GM19438 (cell line): Measurements from ENCODE around the gene USH2A.

Source experiments
- ATAC-seq: cut with Tn5 transposase; IDR thresholded peaks from one replicate; pipeline ENCODE4 v1.9.1; 2021; ENCODE audit warnings: low read depth; ENCODE audit not compliant: unreplicated experiment

USH2A gene

DNA sequence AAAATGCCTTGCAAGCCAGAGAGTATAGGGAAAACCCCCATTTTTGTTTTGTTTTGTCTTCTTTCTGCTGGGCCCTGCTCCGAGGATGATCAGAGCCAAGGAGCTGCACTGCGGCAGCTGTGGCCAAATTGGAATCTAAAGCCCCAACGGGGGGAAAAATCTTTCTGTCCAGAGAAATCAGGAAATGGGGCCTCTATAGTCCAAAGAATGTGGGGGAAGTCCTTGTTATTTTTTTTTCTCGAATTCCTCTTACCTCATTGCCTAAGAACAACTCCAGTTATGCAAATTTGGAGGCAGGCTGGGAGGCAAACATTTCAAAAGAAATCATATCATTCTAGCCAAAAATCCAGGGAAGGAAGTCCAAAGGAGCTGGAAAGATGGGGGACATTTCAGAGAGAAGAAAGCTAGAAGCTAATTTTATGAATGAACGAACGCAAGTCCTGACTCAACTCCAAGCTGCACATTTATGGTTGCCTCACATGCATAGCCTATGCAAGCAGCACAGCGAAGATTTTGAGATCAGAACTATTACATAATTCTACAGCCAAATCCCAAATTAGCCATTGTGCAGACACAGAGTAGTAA is 592.9 kb downstream of the USH2A start:
- ATAC-seq, result no peak

DNA sequence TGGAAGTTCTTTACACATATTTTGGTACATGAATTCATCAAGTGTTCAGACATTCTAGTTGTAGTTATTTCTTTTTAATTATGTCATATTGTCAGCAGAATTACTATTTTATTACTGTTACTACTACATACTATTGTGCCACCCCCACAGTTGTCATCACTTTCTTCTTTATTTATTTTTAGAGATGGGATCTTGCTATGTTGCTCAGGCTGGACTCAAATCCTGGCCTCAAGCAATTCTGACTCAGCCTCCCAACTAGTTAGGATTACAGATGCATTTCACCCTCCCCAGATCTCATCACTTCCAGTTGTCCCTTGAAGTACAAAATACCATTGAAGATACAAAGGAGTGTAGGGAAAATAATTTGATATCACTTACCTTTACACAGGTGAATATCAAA is 598.2 kb downstream of the USH2A start:
- no peak for ATAC-seq

DNA sequence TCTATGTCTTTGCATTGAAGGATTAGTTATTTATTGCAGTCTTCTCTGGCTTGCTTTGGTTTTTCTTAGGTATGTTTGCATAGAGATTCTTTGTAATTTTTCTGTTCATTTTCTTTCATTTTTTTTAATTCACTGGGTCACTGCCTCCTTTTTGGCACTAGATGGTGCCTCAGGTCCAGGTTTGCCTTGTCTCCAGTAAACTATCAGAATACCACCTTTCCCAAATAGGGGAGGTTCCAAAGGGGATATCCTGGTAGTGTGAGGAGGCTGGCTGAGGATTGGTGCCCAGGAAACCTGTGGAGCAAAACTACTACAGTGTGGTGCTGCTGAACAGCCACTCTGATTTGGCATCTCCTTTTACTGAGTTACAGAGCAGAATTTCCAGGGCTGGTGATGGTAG is 599.0 kb downstream of the USH2A start:
- ATAC-seq, result no peak

DNA sequence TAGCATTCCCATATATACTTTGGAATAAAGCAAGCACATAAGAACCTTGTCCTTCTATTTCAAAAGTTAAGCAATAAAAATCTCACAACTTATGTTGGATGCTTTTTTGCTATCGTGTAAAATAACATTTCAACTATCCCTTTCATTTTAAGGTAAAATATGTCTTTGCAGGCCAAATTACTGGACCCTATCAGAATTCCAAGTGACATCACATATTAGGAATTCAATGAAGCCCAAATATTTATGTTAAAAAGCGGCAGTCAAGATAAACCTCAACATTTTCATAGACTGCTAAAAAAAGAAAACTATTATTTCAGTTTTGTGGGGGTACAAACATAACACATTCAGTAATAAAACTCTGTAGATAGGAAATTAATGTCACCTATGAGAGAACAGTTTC is 604.1 kb downstream of the USH2A start:
- no peak for ATAC-seq

DNA sequence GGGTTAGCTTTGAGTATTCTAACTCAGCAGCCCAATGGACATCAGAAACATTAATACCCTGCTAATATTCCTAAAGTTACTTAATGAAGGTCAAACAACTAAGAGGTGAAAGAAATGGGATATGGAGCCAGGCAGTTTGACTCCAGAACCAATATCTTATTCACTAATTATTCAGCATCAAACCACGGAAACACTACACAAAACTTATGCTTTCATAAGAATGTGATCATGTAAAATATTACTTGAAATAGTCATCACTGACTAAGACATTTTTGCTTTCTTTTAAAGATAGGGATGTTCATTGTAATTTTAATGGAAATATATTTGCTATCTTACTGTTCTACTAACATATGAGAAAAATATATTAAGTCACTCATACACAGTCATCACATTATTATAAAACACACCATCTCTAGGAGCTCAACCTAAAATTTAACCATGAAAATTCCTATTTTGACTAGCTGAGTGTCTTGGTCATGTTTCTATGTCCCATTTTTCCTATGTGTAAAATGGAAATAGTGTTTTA is 615.3 kb downstream of the USH2A start:
- ATAC-seq, result no peak

DNA sequence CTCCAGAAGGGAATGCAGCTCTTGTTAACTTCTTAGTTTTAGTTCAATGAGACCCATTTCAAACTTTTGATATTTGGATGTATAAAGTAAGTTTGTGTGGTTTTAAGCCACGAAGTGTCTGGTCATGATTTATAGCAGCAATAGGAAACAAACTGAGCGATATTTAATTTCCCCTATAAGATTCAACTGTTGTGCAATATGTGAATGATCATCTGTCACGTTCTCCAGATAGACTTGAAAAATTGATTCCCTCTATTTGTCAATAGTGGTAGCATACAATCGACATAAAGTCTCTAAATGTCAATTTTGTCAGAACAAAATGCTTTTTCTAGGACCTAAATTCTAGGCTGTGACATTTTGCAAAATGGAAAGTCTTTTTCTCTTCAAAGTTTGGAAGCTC is 616.0 kb downstream of the USH2A start:
- ATAC-seq, result no peak

DNA sequence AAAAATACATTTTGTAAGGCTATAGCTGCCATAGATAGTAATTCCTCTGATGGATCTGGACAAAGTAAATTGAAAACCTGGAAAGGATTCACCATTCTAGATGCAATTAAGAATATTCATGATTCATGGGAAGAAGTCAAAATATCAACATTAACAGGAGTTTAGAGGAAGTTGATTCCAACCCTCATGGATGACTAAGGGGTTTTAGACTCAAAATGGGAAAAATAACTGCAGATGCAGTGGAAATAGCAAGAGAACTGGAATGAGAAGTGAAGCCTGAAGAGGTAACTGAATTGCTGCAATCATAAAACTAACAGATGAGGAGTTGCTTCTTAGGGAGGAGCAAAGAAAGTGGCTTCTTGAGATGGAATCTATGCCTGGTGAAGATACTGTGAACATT is 625.4 kb downstream of the USH2A start:
- no peak for ATAC-seq

DNA sequence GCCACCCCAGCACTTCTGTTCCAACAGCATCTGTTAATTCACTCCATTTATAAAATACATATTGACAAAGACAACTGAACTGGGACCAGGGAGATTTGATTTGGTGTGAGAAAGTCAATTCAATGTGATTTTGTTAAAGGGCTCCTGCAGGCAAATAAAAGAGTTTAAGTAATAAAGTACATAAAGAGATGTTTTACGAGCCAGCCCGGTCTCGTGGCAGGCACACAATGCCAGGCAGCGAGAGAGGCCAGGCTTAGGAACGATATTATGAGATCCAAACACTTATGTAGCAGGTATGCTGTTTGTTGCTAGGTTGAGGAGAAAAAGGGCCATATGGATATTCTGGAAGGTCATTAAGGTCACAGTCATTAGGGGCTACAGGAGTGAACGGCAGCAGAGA is 629.1 kb downstream of the USH2A start:
- ATAC-seq, result no peak

DNA sequence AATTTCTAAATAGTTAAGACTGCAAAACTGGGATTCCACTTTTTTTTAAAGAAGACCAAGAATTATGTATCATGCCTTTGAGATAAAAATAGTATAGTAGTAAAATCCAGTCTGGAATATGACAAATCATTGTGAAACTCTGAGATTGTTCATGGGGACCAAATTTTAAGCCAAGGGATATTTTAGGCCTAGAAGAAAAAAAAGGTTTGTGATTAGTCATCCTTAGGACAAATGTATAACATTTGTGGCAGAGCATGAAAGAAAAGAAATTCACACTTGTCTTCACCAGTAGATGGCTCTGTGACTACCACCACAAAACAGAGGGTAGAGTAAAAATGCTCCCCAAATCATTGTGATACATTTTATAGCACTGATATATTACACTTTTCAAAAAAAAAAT is 630.1 kb downstream of the USH2A start:
- ATAC-seq, result no peak

DNA sequence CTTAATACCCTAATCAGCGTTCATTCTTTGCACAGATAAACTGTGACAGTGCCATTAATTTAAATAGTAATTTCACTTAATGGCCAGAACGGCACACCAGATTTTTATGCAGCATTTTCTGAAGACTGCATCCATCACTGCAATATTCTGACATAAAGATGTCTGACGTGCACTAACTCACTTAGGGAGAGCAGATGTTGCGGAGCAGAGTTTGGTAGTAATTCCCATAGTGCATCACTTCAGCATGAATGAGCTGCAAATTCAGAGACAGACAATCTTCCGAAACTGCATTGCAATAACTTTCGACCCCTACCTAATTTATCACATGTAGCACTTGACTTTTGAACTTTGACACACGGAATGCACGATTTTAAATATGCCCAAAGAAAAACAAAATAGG is 630.8 kb downstream of the USH2A start:
- ATAC-seq, result no peak

DNA sequence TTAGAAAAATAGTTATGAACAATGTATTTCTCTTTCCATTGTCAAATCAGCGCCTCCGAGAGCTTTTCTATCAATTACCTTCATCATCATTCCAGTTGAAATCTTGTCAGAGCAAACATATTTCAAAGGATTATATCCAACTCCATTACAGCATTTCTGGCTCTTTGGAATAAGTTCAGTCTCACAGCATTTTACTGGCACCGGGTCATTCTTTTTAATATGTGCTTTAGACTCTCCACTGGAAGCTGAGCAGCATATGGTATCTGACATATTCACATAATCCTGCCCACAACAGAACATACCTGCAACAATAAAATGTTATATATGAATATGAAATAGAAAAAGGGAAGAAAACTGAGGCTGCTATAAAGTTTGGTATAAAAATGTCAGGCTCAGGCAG is 633.3 kb downstream of the USH2A start:
- no peak for ATAC-seq

DNA sequence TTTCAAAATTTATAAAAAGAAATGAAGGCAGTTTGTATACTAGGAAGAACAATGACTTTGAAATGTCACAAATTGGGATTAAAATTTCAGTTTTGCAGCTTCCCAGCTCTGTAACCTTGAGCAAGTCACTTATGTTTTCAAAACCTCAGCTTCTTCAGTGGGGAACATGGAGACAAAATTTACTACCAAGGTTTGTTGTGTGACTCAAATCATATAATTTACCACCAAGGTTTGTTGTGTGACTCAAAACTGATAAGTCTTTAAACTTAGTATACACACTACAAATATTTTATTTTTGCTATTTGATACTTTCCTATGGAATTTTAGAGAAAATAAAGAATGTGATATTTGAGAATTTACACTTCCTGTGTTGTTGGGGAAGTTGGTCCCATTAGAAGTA is 636.3 kb downstream of the USH2A start:
- no peak for ATAC-seq

DNA sequence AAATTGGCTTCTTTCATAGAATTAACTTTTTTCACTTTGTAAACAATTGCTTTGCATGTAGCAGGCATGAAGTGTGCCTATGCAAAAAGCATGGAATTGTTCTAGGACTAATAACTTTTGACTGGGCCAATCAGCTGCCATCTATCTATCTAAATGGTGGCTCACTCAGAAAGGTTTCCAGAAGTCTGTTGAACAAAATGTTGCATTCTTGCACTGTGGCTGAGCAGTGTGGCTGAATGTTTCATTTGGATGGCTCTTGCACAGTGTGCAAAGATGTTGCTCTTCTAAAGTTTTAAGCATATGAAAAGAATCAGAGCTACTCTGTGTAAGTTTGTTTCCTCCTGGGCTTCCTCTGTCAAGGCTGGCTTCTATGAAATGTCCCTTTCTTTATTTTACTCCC is 642.6 kb downstream of the USH2A start:
- no peak for ATAC-seq

DNA sequence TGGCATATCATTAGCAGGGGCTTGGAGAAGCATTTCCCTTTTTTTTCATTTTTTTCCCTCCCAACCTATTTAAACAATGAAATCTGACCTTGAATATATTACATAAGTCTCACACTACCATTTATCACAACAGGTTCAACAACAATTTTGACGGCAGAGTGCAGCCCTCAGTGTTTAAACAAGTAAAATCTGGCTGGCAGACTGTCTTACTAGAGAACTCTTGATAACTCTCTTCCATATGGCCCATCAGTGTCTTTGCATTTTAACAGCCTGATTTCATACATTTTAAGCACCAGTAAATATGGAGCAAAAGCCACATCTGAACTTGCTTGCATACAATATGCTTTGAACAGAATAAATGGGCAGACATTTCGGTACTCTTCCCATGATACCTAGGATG is 643.1 kb downstream of the USH2A start:
- ATAC-seq, result no peak

DNA sequence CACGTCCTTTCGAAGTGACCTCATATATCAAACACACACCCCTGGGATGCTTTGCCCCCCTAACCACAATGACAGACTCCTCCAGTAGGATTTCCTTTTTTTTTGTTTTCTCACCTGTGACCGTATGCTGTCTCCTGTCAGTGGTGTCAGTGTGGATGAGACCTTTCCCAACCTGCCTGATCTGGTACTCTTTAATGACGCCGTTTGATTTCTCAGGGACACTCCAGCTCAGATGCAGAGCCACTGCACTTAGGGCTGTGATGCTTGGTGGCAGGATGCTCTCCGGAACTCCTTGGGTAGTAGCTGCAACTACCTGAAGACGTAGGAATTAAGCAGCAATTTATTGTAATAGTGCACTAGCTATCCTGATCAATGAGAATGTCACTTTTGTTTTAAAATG is 643.5 kb downstream of the USH2A start:
- no peak for ATAC-seq

DNA sequence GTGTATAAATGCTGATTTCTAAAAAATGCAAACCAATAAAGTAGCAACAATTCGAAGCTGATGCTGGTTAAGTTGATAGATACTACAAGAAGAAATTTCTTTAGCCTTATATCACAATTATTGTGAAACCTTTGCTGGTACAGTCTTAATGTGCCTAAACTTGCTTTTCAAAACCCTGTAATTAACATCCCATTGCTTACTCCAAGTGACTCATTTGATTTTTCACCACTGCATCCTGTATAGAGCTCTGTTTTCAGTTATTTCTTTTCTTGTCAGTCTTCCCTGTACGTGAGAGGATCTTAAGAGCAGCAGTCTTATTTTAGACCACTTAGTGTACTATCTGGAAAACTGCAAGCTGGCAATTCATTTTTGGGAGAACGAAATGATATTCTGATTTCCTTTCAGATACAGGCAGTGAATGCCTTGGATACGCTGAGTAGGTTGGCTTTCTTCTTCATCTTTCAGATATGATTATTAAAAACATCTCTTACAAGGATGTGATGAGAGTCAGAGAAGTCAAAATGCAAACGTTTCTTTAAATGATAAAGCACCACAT is 645.8 kb downstream of the USH2A start:
- ATAC-seq, result no peak

DNA sequence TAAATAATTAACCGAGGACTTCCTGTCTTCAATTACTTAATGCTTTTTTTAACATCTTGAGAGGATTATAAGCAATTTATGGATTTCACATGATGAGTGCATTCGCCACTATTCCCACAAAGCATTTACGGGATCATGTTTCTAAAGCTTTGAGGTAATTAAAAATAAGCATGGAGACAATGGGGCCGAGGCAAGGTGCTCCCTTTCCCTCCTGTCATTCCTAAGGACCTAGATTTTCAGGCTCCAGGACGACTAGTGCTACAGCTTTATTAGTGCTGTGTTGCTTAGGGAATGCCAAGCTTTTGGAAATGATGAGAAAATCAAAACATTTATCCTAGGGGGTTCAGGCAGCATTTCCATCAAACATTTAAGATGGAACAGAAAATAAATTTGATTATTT is 646.9 kb downstream of the USH2A start:
- no peak for ATAC-seq

DNA sequence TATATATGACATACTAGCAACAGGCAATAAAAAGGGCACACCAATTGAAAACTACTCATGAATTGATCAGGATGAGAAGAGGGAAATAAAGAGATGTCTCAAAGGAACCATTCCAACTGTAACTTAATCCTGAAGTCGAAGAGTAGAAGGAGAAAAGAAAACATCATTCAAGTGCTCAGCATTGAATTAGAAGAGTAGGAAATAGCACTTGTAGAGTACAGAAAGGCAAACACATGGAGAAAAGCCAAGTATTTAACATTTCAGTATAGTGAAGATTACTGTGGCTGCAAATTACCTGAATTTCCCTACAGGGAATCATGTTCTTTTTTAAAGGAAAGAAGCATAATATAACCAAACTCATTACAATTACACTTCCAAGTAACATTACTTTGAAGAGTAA is 651.1 kb downstream of the USH2A start:
- no peak for ATAC-seq

DNA sequence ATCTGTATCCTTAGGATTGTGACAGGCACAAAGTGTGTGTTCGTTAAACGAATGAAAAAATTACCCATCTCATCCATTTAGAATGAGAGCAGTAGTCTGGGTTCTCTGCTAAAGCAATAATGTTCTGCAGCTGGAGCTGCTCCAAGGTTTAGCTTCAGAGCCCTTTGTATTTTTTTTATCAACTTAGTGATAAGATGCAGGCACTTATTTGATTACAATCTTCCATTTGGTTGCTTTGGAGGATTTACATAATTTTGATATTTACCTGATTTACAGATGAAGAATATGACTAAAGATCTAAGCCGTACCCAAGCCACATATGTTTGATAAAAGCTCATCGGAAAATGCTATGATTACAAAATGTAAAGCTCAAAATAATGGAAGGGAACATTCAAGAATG is 654.9 kb downstream of the USH2A start:
- no peak for ATAC-seq

DNA sequence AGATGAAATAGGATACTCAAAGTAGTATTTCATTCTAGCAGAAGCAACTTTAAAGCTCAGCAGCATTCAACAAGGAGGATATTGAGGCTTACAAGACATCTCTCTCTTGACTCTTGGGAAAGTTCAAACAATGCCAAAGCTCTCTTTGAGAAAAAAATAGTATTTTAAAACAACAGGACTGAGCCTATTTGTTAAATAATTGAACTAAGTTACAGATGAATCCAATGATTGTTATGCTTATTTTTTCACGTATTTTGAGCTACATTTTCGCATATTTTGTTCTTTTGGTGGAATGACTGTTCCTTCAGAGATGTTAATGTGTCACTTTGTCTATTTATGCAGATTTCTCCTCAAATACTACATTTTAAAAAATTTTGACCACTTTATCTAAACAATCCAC is 655.5 kb downstream of the USH2A start:
- no peak for ATAC-seq

DNA sequence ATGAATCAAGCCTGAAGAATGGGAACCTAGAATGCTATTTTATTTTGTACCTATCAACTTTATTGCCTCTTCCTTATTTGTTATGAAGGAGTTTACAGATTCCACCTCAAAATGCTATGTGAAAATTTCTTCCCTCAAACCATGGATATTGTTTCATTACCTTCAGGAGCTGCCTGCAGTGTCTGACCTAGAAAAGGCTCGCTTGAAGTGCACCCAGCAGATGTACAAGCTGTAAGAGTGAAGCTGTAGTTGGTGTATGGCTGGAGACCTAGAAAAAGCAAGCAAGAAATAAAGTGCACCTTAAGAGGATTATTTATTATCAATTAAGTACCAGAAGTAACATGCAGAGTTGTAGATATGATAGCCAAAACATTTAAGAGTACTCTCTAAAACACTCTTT is 656.7 kb downstream of the USH2A start:
- ATAC-seq, result no peak

DNA sequence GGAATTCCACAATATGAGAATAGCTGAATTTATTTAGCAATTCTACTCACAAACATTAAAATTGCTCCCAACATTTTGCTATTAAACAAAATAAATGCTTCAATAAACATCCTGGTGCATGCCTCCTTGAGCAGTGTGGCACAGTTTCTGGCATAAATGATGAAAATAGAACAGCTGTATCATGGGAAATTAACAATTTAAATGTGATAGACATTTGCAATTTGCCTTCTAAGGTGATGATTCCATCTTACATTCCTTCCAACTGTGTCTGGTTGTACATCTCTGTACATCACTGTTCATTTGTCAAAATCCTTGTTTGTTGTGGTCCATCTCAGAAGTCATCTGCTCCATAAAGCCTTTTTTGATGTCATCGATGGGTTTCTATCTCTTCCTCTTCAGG is 657.4 kb downstream of the USH2A start:
- no peak for ATAC-seq

DNA sequence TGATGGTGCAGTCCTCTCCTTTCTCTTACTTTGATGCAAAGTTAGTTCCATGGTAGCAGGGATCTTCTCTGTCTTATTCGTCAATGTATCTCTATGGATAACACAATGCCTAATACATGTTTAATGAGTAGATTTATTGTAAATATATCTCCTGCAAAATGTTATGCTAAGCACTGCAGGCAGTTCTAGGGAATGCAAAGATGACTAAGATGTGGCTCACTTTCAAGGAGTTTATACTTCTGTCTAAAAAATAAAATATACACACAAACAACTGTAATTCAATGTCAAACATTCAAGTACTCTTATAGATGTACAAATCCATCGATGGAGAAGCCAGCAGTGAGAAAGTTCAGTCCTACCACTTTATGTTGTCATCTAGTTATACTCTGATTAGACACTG is 661.8 kb downstream of the USH2A start:
- ATAC-seq, result no peak
